NCI-H774 (cell line): Measurements from ENCODE around the gene OR51M1.

Experiments used
- DNase-seq: peaks from one replicate; lab custom pipeline; 2025; lab: John Stamatoyannopoulos, UW

The OR51M1 gene

DNA sequence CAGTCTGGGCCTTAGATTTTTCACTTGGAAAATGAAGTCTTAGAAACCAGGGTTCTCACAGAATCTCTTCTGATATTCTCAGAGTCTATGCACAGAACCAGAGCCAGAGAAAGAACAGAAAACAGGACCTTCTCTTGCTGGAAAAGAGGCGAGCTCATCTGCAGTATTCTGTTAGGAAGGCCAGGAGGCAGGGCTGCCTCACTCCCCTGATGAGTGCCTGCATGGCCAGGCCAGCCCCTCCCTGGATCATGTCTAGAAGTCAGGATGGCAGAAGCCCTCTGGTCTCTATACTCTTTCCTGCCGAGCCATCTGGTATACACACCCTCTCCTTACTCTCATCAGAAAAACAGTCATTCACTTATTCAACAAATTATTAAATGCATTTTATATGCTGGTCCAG lies 723 bp downstream of the OR51M1 start:
- no peak for DNase-seq

- DNase-seq = no peak
Measured at GRCh38 chr11:5390210-5390609, 6.6 kb downstream of the OR51M1 start.

GRCh38 chr11:5394091-5394490 lies 10.5 kb downstream of the OR51M1 start:
- DNase-seq = no peak

GRCh38 chr11:5398936-5399335 lies 15.3 kb downstream of the OR51M1 start:
- DNase-seq = no peak

DNA sequence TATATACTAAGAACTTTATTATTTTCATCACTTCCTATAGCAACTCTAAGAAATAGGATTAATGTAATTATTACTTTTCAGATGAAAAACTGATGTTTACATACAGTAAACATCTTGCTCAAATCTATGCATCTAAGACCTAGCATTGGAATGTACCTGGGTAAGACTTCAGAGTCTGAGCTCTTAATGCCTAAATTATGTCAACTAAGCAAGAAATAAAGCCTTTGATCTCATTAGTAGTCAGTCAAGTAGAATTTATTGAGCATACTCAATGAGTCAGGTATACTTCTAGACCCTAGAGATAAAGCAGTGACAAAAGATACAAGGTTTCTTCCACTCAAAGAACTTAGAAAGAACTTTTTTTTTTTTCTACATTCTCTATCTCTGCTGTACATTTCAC lies 21.6 kb downstream of the OR51M1 start:
- DNase-seq = no peak

DNA sequence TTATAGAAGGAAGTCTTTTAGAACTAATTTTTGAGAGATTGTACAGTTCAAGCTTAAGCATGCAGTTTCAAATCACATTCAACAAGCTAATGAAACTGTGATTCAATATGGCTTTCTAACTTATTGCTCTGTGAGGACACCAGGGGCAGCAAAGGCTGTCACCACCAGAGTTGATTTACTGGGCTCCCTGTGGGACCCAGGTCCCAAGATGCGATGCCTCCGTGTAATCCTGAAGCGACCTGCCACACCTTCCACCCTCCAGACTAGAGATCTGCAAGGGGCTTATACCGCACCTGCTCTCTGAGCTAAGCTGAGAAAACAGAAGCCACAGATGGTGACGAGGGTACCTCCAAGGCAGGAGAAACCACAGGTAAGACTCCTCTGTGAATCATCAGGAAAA lies 37.4 kb downstream of the OR51M1 start:
- no peak for DNase-seq

DNA sequence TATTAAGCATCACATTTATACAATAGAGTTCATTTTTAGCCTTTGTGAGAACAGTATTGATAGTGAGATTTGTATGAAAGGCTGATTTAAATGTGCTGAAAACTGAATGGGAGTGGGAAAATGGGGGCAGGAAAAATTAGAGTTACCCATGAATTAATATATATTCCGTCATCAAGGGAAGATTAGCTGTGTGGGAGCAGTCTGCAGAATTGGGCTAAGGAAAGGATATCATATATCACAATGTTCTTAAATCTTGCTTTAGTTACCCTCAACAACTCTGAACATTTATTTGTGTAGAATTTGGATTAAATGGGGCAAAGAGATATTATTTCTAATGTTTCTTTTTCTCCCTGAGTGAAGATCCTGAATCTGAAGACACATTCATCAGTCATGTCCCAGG lies 38.2 kb downstream of the OR51M1 start, which contains the start of gene OR51Q1:
Gene OR51Q1, plus strand, starts transcription at position 301 of the 400 bp plus-strand sequence. Its CDS starts 90 bp downstream, at position 391.
- no peak for DNase-seq

- DNase-seq = no peak
Measured at GRCh38 chr11:5423131-5423530, 39.5 kb downstream of the OR51M1 start.

DNA sequence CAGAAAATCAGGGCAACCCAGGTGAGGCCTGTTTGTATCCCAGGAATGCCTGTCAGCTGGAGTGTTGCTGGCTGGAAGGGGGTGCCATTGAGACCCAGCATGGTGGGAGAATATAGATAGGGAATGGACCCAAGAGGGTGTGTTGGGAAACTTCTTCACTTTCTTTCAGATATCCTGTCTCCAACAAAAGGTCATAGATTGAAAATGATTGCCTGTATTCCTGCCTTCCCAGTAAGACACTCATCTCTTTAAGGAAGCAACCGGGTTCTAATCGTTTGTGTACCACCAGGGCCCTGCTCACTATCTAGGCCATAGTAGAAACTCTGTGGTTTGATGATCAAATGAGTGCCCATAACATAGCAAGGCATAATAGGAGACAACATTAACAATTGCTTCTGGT lies 57.8 kb downstream of the OR51M1 start, which contains the start of gene OR51I1:
Gene OR51I1, minus strand, starts transcription at position 101 of the 400 bp plus-strand sequence. Its CDS starts 0 bp downstream, at position 101.
- DNase-seq = no peak
